OCI-LY3 (cell line): ENCODE measurements around the gene ZFP92.

Source experiments
- H2AFZ ChIP-seq: fragments of 200-600, 300-600 bp; shearing (Covaris generic); 2 replicates; pipeline ENCODE4 v1.6.0; 2014; ENCODE audit warnings: antibody characterized with exemption, low read depth, low read length
- H3K27ac ChIP-seq: fragments of 200-600, 300-600 bp; sonication (generic); 2 replicates; pipeline ENCODE4 v1.5.1; 2014; ENCODE audit warnings: mild to moderate bottlenecking, low read length, moderate library complexity, mixed read lengths
- H3K27me3 ChIP-seq: fragments of 200-600, 300-600 bp; sonication (generic); 2 replicates; pipeline ENCODE4 v1.6.1; 2014; ENCODE audit warnings: low read depth, low read length, mixed read lengths
- H3K36me3 ChIP-seq: fragments of 200-600, 300-600 bp; sonication (generic); replicated peaks from 2 replicates; pipeline ENCODE3; 2014; ENCODE audit warnings: low read depth, low read length, mixed read lengths
- H3K4me1 ChIP-seq: fragments of 300-600, 200-600 bp; sonication (generic); 2 replicates; pipeline ENCODE4 v1.6.1; 2014; ENCODE audit warnings: low read length, mixed read lengths
- H3K4me2 ChIP-seq: fragments of 200-600, 300-600 bp; sonication (generic); 2 replicates; pipeline ENCODE4 v1.6.1; 2014; ENCODE audit warnings: low read length, mixed read lengths
- H3K4me3 ChIP-seq: fragments of 300-600, 200-600 bp; sonication (generic); 2 replicates; pipeline ENCODE4 v1.5.1; 2014; ENCODE audit warnings: antibody characterized with exemption, mild to moderate bottlenecking, low read length, moderate library complexity
- H3K79me2 ChIP-seq: fragments of 300-600, 200-600 bp; shearing (Covaris generic); 2 replicates; pipeline ENCODE4 v1.6.1; 2014; ENCODE audit warnings: mild to moderate bottlenecking, low read length, mixed read lengths
- H3K9ac ChIP-seq: fragments of 300-600, 200-600 bp; shearing (Covaris generic); 2 replicates; pipeline ENCODE4 v1.6.0; 2014; ENCODE audit warnings: mild to moderate bottlenecking, low read length, moderate library complexity
- H3K9me3 ChIP-seq: fragments of 200-600, 300-600 bp; shearing (Covaris generic); 2 replicates; pipeline ENCODE4 v1.6.1; 2014; ENCODE audit warnings: low read length, mixed read lengths; ENCODE audit not compliant: insufficient read depth
- H4K20me1 ChIP-seq: fragments of 200-600, 300-600 bp; sonication (generic); 2 replicates; pipeline ENCODE4 v1.6.1; 2016; ENCODE audit warnings: low read length, mixed read lengths; ENCODE audit not compliant: insufficient read depth
- CTCF ChIP-seq: fragments of 200-600, 300-600 bp; sonication (generic); IDR thresholded peaks from 2 replicates; pipeline ENCODE4 v1.5.1; 2014; ENCODE audit warnings: antibody characterized with exemption, low read length, low read depth
- EZH2phosphoT487 ChIP-seq: fragments of 200-600 bp; shearing (Covaris generic); IDR thresholded peaks from 2 replicates; pipeline ENCODE4 v1.6.1; 2018; ENCODE audit warnings: antibody characterized with exemption, mixed run types, low read depth

Gene ZFP92

DNA sequence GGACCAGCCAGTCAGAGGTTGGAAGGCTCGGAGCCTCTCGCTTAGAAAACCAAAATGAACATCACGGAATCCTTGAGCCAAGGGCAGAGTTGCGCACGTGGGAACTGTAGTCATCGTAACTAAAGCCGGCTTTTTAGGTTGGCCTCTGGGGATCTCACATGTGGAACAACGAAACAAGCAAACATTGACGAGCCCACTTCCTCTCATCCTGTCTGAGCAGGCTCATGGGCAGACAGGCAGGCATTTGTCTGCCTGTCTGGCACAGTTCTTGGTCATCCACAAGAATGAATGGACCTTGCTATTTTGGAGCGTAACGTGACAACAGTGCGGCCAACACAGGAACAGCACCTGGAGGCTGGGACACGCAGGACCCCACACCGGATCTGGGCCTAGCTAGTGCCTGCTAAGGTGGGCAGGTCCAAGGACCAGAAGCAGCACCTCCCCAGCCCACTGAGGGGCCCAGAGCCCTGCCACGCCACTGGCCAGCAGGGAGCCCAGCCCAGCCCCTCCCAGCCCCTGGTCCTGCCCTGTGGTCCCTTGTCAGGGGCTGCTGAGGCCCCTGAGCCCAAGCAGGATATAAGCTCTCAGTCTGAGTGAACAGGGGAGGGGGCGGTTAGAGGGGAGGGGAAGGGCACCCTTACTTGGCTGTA is 43.8 kb downstream of the ZFP92 start:
- Histone ChIP-seq H3K9ac (no peak overlapping the region), H3K36me3 (peaks cover 2% of the 10 kb centered on the region), H3K4me2 (no peak overlapping the region), H3K27ac (no peak overlapping the region), H3K9me3 (no peaks in the 10 kb centered on the region), H2AFZ (no peak overlapping the region), H3K4me3 (no peak overlapping the region), H4K20me1 (no peaks in the 10 kb centered on the region), H3K4me1 (no peaks in the 10 kb centered on the region), H3K27me3 (no peaks in the 10 kb centered on the region), H3K79me2 (no peaks in the 10 kb centered on the region)
- TF ChIP-seq EZH2phosphoT487: no peak
- no peak for TF ChIP-seq CTCF

GRCh38 chrX:153455571-153455970 is 44.3 kb downstream of the ZFP92 start:
- Histone ChIP-seq H4K20me1 (no peaks in the 10 kb centered on the region), H2AFZ (no peak overlapping the region), H3K36me3 (peaks cover 2% of the 10 kb centered on the region), H3K79me2 (no peaks in the 10 kb centered on the region), H3K27me3 (no peaks in the 10 kb centered on the region), H3K9ac (no peak overlapping the region), H3K9me3 (no peaks in the 10 kb centered on the region), H3K4me3 (no peak overlapping the region), H3K4me2 (no peak overlapping the region), H3K27ac (no peak overlapping the region), H3K4me1 (no peaks in the 10 kb centered on the region)
- TF ChIP-seq EZH2phosphoT487 (no peak), CTCF (no peak)

GRCh38 chrX:153456161-153456560 is 44.9 kb downstream of the ZFP92 start:
- Histone ChIP-seq H4K20me1 (no peaks in the 10 kb centered on the region), H3K9ac (no peak overlapping the region), H3K27me3 (no peaks in the 10 kb centered on the region), H2AFZ (no peak overlapping the region), H3K79me2 (no peaks in the 10 kb centered on the region), H3K9me3 (no peaks in the 10 kb centered on the region), H3K27ac (no peak overlapping the region), H3K4me2 (no peak overlapping the region), H3K4me3 (no peak overlapping the region), H3K36me3 (peaks cover 4% of the 10 kb centered on the region), H3K4me1 (no peaks in the 10 kb centered on the region)
- no peak for TF ChIP-seq EZH2phosphoT487
- TF ChIP-seq CTCF: no peak

DNA sequence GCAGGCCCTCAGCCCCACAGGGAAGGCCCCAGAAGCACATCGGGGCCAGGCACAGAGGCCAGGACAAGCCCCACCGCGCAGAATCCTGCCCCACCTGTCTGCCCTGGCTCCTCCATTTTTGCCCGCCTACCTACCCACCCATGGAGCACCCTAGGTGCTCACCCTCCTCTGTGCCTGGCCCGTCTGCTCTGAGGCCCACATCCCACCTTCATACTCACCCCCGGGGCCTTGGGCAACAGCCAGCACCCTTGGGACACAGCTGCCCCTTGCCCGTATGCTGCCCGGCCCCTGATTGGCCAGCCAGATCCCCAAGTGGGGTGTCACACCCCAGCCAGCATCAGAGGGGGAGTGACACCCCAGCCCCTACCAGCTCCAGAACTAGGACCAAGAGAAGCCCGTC is 45.4 kb downstream of the ZFP92 start:
- H3K27me3 ChIP-seq: no peaks in the 10 kb centered on the region
- TF ChIP-seq CTCF: no peak
- no peak for TF ChIP-seq EZH2phosphoT487
- no peak overlapping the region for H3K9ac ChIP-seq
- H2AFZ ChIP-seq: no peak overlapping the region
- H3K4me1 ChIP-seq: no peaks in the 10 kb centered on the region
- no peak overlapping the region for H3K27ac ChIP-seq
- peaks cover 5% of the 10 kb centered on the region for H3K36me3 ChIP-seq
- no peaks in the 10 kb centered on the region for H3K9me3 ChIP-seq
- no peaks in the 10 kb centered on the region for H3K79me2 ChIP-seq
- no peaks in the 10 kb centered on the region for H4K20me1 ChIP-seq
- no peak overlapping the region for H3K4me3 ChIP-seq
- no peak overlapping the region for H3K4me2 ChIP-seq
